ENCODE results near the gene CACNA2D2. TPM values are rescaled to one million over a fixed set of nuclear protein-coding genes. Genes with fewer than 3 reads are reported as not detected.

Gene CACNA2D2
- total and polyA plus RNA-seq, 2 of the 13 experiments (the other 11 are each of a cell fraction or from before 2014, with no cell fraction given) = not detected

- TF ChIP-seq THRA (CRISPR knock-in tag; IDR thresholded peaks at IDR 0.05; ENCODE audit: borderline replicate concordance) (no peak; the same call in 1 of the 2 replicates), XBP1 (CRISPR knock-in tag; IDR thresholded peaks at IDR 0.05) (peak; percentile 71), ZNF510 (CRISPR knock-in tag; IDR thresholded peaks at IDR 0.05; ENCODE audit: low read depth) (peak; percentile 88; the same call in 1 of the 2 replicates), THYN1 (CRISPR knock-in tag; IDR thresholded peaks at IDR 0.05; ENCODE audit: borderline replicate concordance, low read depth) (no peak), ZNF614 (CRISPR knock-in tag; IDR thresholded peaks at IDR 0.05; ENCODE audit: borderline replicate concordance) (peak; percentile 84), SMARCE1 (IDR thresholded peaks at IDR 0.05; ENCODE audit: borderline replicate concordance) (no peak), ZNF780A (CRISPR knock-in tag; IDR thresholded peaks at IDR 0.05) (no peak), FIP1L1 (IDR thresholded peaks at IDR 0.05; ENCODE audit: borderline replicate concordance, insufficient read depth, low read depth, low read length) (no peak), RFX3 (CRISPR knock-in tag; IDR thresholded peaks at IDR 0.05) (no peak), CHCHD3 (CRISPR knock-in tag; IDR thresholded peaks at IDR 0.05) (peak; percentile 98; the same call in 1 of the 2 replicates), DRAP1 (CRISPR knock-in tag; IDR thresholded peaks at IDR 0.05) (peak; percentile 82), NR2F1 (CRISPR knock-in tag; IDR thresholded peaks at IDR 0.05) (peak in 1 of 2 experiments; percentile 30; a peak in 1 of 4 replicates), GATAD2A (CRISPR knock-in tag; IDR thresholded peaks at IDR 0.05) (peak; percentile 62), HOXD1 (CRISPR knock-in tag; IDR thresholded peaks at IDR 0.05) (peak; percentile 83), NR3C1 (CRISPR knock-in tag; IDR thresholded peaks at IDR 0.05) (no peak), ZNF501 (CRISPR knock-in tag; IDR thresholded peaks at IDR 0.05) (peak; percentile 98), CHD2 (IDR thresholded peaks at IDR 0.05; ENCODE audit: low read depth, low read length) (peak; percentile 57; the same call in 1 of the 2 replicates), ZFY (CRISPR knock-in tag; IDR thresholded peaks at IDR 0.05) (peak; percentile 95), ZNF720 (CRISPR knock-in tag; IDR thresholded peaks at IDR 0.05) (0 out of 2 replicates have a peak, but pooled peaks have one; percentile 24), YY1 (IDR thresholded peaks at IDR 0.05; ENCODE audit: insufficient read depth, insufficient replicate concordance, low read depth, low read length) (peak; percentile 11), ZNF772 (CRISPR knock-in tag; IDR thresholded peaks at IDR 0.05) (peak; percentile 96), ZBTB33 (CRISPR knock-in tag; IDR thresholded peaks at IDR 0.05) (no peak; the same call in 1 of the 2 replicates), DR1 (CRISPR knock-in tag; IDR thresholded peaks at IDR 0.05) (peak; percentile 77), ZNF441 (CRISPR knock-in tag; IDR thresholded peaks at IDR 0.05; ENCODE audit: borderline replicate concordance) (peak; percentile 90), KMT2B (CRISPR knock-in tag; IDR thresholded peaks at IDR 0.05) (peak; percentile 91), ZFP36L2 (CRISPR knock-in tag; IDR thresholded peaks at IDR 0.05) (no peak), CERS6 (CRISPR knock-in tag; IDR thresholded peaks at IDR 0.05) (peak; percentile 61; the same call in 1 of the 2 replicates)
These were observed 152.7 kb downstream of the CACNA2D2 start, which contains the start of the genes CYB561D2 and NPRL2 (continued) for GRCh38 chr3:50350527-50351322.

All from HepG2 (cell line).